WI38 (cell line): ENCODE data around the gene TMEM132C.

ENCODE experiments used
- H3K4me3 ChIP-seq: 2 replicates; pipeline ENCODE4 v1.5.1; 2011; ENCODE audit warnings: low read depth, mild to moderate bottlenecking, control low read depth, low read length
- TF ChIP-seq, protein P1 (sequence below): IDR thresholded peaks from 2 replicates; pipeline ENCODE4 v1.5.1; 2012; ENCODE audit warnings: low read depth, mild to moderate bottlenecking, control low read depth, low read length

Gene TMEM132C

DNA sequence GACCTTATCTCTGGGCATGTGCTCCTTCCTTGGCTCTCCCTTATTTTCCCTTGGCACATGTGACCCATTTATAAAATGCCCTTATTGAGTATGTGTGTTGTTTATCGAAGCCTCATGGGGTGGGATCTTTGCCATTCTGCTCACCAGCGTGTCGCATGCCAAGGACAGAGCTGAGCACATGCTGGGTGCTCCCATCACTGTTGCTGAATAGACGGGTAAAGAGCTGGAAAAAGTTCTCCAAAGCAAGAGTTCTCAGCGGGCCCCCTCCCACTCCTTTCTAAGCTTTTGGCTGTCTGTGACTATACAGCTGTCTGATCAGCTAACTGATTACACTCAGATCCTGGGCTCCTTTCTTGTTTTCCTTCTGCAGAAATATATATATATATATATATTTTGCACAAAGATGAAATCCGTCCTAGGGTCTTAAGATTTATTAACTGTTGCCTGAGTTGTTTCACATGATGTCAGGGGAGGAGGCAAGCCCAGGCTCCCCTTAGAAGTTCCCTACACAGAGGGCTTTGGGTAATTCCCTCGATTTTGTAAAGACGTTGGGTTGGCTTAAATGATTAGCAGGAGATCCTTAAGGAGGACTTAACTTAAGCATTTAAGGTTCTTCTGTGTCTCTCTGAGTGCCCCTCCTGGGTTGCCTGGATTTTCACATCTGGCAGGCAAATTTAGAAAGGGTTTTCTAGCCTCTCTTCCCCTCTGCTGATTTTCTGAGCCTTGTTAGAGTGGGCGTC is 71.6 kb downstream of the TMEM132C start:
- H3K4me3 ChIP-seq: no peak overlapping the region
- TF ChIP-seq, protein P1, sequence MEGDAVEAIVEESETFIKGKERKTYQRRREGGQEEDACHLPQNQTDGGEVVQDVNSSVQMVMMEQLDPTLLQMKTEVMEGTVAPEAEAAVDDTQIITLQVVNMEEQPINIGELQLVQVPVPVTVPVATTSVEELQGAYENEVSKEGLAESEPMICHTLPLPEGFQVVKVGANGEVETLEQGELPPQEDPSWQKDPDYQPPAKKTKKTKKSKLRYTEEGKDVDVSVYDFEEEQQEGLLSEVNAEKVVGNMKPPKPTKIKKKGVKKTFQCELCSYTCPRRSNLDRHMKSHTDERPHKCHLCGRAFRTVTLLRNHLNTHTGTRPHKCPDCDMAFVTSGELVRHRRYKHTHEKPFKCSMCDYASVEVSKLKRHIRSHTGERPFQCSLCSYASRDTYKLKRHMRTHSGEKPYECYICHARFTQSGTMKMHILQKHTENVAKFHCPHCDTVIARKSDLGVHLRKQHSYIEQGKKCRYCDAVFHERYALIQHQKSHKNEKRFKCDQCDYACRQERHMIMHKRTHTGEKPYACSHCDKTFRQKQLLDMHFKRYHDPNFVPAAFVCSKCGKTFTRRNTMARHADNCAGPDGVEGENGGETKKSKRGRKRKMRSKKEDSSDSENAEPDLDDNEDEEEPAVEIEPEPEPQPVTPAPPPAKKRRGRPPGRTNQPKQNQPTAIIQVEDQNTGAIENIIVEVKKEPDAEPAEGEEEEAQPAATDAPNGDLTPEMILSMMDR: no peak

- TF ChIP-seq, protein P1: no peak
- H3K4me3 ChIP-seq: no peak overlapping the region
These were observed 72.2 kb downstream of the TMEM132C start for GRCh38 chr12:128339126-128339520.

DNA sequence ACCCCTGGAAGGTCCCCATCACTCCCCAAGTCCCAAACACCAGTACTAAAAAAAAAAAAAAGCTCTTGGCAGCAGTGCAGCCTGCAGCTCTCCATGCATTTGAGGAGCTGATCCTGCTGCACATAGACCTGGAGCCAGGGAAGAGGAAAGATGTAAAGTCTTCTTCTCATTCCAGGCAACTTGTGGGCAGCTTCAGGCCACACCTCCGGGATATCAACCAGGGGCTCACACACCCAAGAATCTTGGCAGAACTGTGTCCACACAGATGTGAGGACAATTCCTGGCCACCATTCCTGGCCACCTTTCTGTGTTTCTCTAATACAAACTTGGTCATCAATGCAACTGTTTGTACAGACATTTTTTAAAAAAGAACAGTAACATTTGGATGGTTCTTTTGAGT is 72.7 kb downstream of the TMEM132C start:
- H3K4me3 ChIP-seq: no peak overlapping the region
- TF ChIP-seq, protein P1: no peak

DNA sequence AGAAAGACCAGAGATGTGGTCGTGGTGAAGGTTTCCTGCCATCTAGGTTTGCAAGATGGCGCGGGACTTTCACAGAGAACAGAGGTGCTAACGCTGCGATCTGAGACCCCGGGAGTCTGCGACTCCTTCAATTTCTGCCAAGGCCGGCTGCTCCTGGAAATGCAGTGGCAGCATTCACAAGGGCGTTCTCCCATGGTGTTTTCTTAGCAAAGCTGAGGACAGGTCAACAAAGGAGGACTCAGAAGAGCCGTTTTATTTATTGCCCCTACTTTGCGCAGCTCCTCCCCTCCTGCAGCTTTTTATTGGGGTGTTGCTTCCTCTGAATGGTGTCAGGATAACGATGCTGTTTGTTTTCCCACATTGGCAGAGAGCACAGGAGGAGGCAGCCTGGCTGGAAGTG is 86.3 kb downstream of the TMEM132C start:
- H3K4me3 ChIP-seq: no peak overlapping the region
- TF ChIP-seq, protein P1: no peak

- H3K4me3 ChIP-seq: no peak overlapping the region
- TF ChIP-seq, protein P1: no peak
These were observed 89.6 kb downstream of the TMEM132C start for GRCh38 chr12:128356547-128356946.

- TF ChIP-seq, protein P1: no peak
- no peak overlapping the region for H3K4me3 ChIP-seq
These were observed 94.5 kb downstream of the TMEM132C start for GRCh38 chr12:128361400-128361995.

DNA sequence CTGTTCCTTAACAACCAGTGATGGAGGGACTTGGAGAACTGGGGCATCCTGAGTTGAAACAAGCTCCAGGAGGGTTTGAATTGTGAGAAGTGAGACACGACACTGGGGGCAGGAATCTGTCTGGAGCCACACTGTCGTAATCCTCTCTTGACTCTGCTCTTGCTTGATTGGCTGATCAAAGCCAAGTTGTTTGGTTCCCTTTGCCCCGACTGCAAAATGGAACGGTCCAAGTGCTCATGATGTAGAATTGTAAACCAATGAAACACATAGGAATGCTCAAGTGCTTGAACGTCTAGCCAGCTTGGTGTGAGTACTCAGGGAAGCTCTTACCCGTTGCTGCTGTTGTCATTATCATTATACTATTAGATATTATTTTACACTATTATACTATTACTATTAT is 98.1 kb downstream of the TMEM132C start:
- TF ChIP-seq, protein P1: no peak
- H3K4me3 ChIP-seq: no peak overlapping the region
